K562 (cell line): ENCODE data around the gene ZNF556. TPM values are rescaled to one million over a fixed set of nuclear protein-coding genes. Genes with fewer than 3 reads are reported as not detected.

Source experiments
- CTBP1 ChIP-seq: fragments of 450-650 bp; IDR thresholded peaks from 2 replicates; pipeline ENCODE4 v1.6.1; 2016; ENCODE audit warnings: borderline replicate concordance
- ERF ChIP-seq: fragments of 450-650 bp; formaldehyde crosslinking; IDR thresholded peaks from 2 replicates; pipeline ENCODE4 v1.4.0; 2020; ENCODE audit warnings: mild to moderate bottlenecking, mixed read lengths
- ETV5 ChIP-seq: sonication (generic); formaldehyde crosslinking; IDR thresholded peaks from 2 replicates; pipeline ENCODE4 v1.4.0; 2020; ENCODE audit warnings: low read depth, mild to moderate bottlenecking, missing genetic modification reagents
- FOXA3 ChIP-seq, 2 experiments: fragments of 450-650 bp in 1 of 2; sonication (generic) in 1 of 2; formaldehyde crosslinking; IDR thresholded peaks in 1 of 2; conservative IDR thresholded peaks in 1 of 2; 2 replicates each; pipeline versions ENCODE4 v1.4.0 to v1.8.0; 2020 to 2022; ENCODE audit warnings: mild to moderate bottlenecking in 2 of 2, missing genetic modification reagents in 1 of 2
- FOXJ2 ChIP-seq: fragments of 200-800 bp; sonication (Bioruptor generic); IDR thresholded peaks from 2 replicates; pipeline ENCODE4 v1.6.1; 2016; ENCODE audit warnings: missing genetic modification characterization, missing compliant biosample characterization
- GABPB2 ChIP-seq: fragments of 250-450 bp; sonication (Bioruptor Pico); conservative IDR thresholded peaks from 2 replicates; pipeline ENCODE4 v1.5.1; 2021; ENCODE audit warnings: mild to moderate bottlenecking
- MEF2A ChIP-seq: IDR thresholded peaks from 2 replicates; pipeline ENCODE4 v1.6.1; 2011; ENCODE audit warnings: low read depth, mild to moderate bottlenecking, low read length, moderate library complexity; ENCODE audit not compliant: control insufficient read depth
- NFXL1 ChIP-seq: fragments of 450-650 bp; formaldehyde crosslinking; IDR thresholded peaks from 2 replicates; pipeline ENCODE4 v1.4.0; 2021; ENCODE audit warnings: mild to moderate bottlenecking
- NR2F6 ChIP-seq: fragments of 450-650 bp; formaldehyde crosslinking; IDR thresholded peaks from 2 replicates; pipeline ENCODE4 v1.4.0; 2020; ENCODE audit warnings: mild to moderate bottlenecking
- PCBP1 ChIP-seq: fragments of 200-400 bp; formaldehyde crosslinking; IDR thresholded peaks from 2 replicates; pipeline ENCODE4 v1.6.1; 2018; ENCODE audit warnings: mild to moderate bottlenecking, low read depth, low read length; ENCODE audit not compliant: poor library complexity, severe bottlenecking
- PPARD ChIP-seq: fragments of 250-450 bp; sonication (Bioruptor Pico); IDR thresholded peaks from 2 replicates; pipeline ENCODE4 v1.8.0; 2022; ENCODE audit warnings: inconsistent platforms, mild to moderate bottlenecking, moderate library complexity
- SAP30 ChIP-seq: fragments of 200-600 bp; sonication (generic); IDR thresholded peaks from 2 replicates; pipeline ENCODE4 v1.6.1; 2012; ENCODE audit warnings: borderline replicate concordance, low read depth, mild to moderate bottlenecking, moderate library complexity, low read length, control low read depth, inconsistent platforms; ENCODE audit not compliant: insufficient read depth, poor library complexity, severe bottlenecking
- SMARCC2 ChIP-seq: fragments of 450-650 bp; IDR thresholded peaks from 2 replicates; pipeline ENCODE4 v1.6.1; 2017; ENCODE audit warnings: antibody characterized with exemption, moderate library complexity, mild to moderate bottlenecking, low read depth
- TAF15 ChIP-seq: fragments of 200-400 bp; formaldehyde crosslinking; IDR thresholded peaks from 2 replicates; pipeline ENCODE4 v1.6.1; 2017; ENCODE audit warnings: mild to moderate bottlenecking, low read depth, low read length, moderate library complexity
- TEAD1 ChIP-seq, 2 experiments: fragments of 450-650 bp in 1 of 2; sonication (generic) in 1 of 2; formaldehyde crosslinking; IDR thresholded peaks; 2 replicates each; pipeline versions ENCODE4 v1.4.0 to v1.8.0; 2020 to 2022; ENCODE audit warnings: mild to moderate bottlenecking in 2 of 2, missing genetic modification reagents in 1 of 2
- ZC3H4 ChIP-seq: sonication (generic); formaldehyde crosslinking; IDR thresholded peaks from 2 replicates; pipeline ENCODE4 v1.9.0; 2021; ENCODE audit warnings: missing genetic modification reagents, borderline replicate concordance
- ZKSCAN1 ChIP-seq: fragments of 150-350 bp; IDR thresholded peaks from 2 replicates; pipeline ENCODE4 v1.6.1; 2016; ENCODE audit warnings: low read depth, low read length
- ZKSCAN3 ChIP-seq: fragments of 250-450 bp; sonication (Bioruptor Pico); IDR thresholded peaks from 2 replicates; pipeline ENCODE4 v1.4.0; 2020
- ZNF24 ChIP-seq: fragments of 450-650 bp; IDR thresholded peaks from 2 replicates; pipeline ENCODE4 v1.6.1; 2016
- ZNF324 ChIP-seq: fragments of 250-450 bp; sonication (Bioruptor Pico); IDR thresholded peaks from 2 replicates; pipeline ENCODE4 v1.4.0; 2020; ENCODE audit warnings: mild to moderate bottlenecking
- ZNF589 ChIP-seq: fragments of 200-800 bp; sonication (Bioruptor generic); IDR thresholded peaks from 2 replicates; pipeline ENCODE4 v1.6.1; 2016; ENCODE audit warnings: low read depth, missing genetic modification characterization, missing compliant biosample characterization
- polyA plus RNA-seq, 8 experiments: library from polyadenylated mRNA; depleted of rRNA in 4 of 8; stranded (reverse) in 5 of 8; unstranded in 3 of 8; fragments of >200 nt; fragmentation: Nextera tagmentation in 2 of 8; fragmentation: Illumina TruSeq in 1 of 8; extraction: Ambion mirVana in 2 of 8; extraction: Trizol in 1 of 8; gene quantifications; 2 replicates each; pipeline versions ENCODE4 v1.2.1 to v1.2.3, GENCODE V29; 2011 to 2014; ENCODE audit warnings: inconsistent platforms in 1 of 8, missing spikeins in 1 of 8
- total RNA-seq, 7 experiments: library from RNA; depleted of rRNA in 6 of 7; stranded (reverse); fragments of >200 nt in 6 of 7; fragmentation: Illumina TruSeq in 2 of 7; extraction: Trizol in 2 of 7; gene quantifications; 2 replicates each; pipeline versions ENCODE4 v1.2.1 to v1.2.3, GENCODE V29; 2011 to 2021; ENCODE audit warnings: low replicate concordance in 1 of 7
- TF ChIP-seq, protein P1 (sequence below): sonication (generic); formaldehyde crosslinking; IDR thresholded peaks from 2 replicates; pipeline ENCODE4 v1.8.1; 2023; ENCODE audit warnings: mild to moderate bottlenecking, missing genetic modification reagents
- TF ChIP-seq, protein P2 (sequence below): fragments of 450-650 bp; formaldehyde crosslinking; IDR thresholded peaks from 2 replicates; pipeline ENCODE4 v1.4.0; 2022; ENCODE audit warnings: missing genetic modification characterization
- TF ChIP-seq, protein P3 (sequence below), 2 experiments: fragments of 200-800 bp in 1 of 2; sonication (Bioruptor generic) in 1 of 2; sonication (generic) in 1 of 2; formaldehyde crosslinking in 1 of 2; IDR thresholded peaks in 1 of 2; conservative IDR thresholded peaks in 1 of 2; 2 replicates each; pipeline versions ENCODE4 v1.5.0 to v1.6.1; 2016 to 2020; ENCODE audit warnings: missing compliant biosample characterization in 1 of 2, missing genetic modification characterization in 1 of 2, missing genetic modification reagents in 1 of 2
- TF ChIP-seq, protein P4 (sequence below): fragments of 250-450 bp; sonication (Bioruptor Pico); IDR thresholded peaks from 2 replicates; pipeline ENCODE4 v1.9.0; 2021; ENCODE audit warnings: mild to moderate bottlenecking

Gene ZNF556
- total and polyA plus RNA-seq, 9 of the 15 experiments (the other 6 are each of a cell fraction or from before 2014, with no cell fraction given), result 0.01 to 0.36 (median 0.10) TPM; not detected in 1

DNA sequence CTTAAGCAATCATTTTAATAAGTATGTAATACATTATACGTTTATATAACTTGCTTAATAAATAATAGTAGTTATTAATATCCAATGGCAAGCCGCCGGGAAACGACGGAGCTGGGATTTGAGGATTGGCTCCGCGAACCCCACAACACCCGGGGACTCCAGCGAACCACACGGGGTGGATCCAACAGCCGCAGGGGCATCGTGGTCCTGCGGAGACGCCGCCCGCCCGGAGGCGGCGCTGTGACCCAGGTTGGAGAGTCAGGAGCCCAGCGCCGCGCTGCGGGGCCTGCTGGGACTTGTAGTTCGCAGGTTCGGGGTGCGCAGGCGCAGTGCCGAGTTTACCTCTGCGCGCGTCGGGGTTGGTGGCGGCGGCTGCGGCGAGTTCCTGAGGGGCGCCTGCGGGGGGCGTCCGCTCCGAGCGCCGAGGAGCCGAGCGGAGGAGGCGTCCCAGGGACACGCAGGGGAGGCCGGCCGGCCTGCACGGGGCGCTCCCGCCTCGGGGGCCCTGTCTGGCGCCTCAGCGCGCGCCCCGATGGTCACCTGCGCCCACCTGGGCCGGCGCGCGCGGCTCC is 47.5 kb upstream of the ZNF556 start, which contains the start of gene ZNF554 (continued):
- TF ChIP-seq, protein P1, sequence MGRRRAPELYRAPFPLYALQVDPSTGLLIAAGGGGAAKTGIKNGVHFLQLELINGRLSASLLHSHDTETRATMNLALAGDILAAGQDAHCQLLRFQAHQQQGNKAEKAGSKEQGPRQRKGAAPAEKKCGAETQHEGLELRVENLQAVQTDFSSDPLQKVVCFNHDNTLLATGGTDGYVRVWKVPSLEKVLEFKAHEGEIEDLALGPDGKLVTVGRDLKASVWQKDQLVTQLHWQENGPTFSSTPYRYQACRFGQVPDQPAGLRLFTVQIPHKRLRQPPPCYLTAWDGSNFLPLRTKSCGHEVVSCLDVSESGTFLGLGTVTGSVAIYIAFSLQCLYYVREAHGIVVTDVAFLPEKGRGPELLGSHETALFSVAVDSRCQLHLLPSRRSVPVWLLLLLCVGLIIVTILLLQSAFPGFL, result no peak
- TF ChIP-seq PPARD (CRISPR knock-in tag) (no peak), ZC3H4 (CRISPR knock-in tag) (no peak), GABPB2 (CRISPR knock-in tag) (no peak), ERF (CRISPR knock-in tag) (no peak), SAP30 (no peak), PCBP1 (no peak), MEF2A (0 out of 2 replicates have a peak, but pooled peaks have one; percentile 24), TEAD1 (CRISPR knock-in tag; IDR thresholded peaks at IDR 0.05) (peak; percentile 47 to 64; a peak in 3 of 4 replicates), FOXA3 (CRISPR knock-in tag; conservative IDR thresholded peaks at IDR 0.05 in 1 of 2, IDR thresholded peaks at IDR 0.05 in 1 of 2) (no peak), ZNF324 (CRISPR knock-in tag) (no peak), CTBP1 (peak; percentile 94), TAF15 (no peak), FOXJ2 (tag) (peak; percentile 62; the same call in 1 of the 2 replicates), ZNF24 (0 out of 2 replicates have a peak, but pooled peaks have one; percentile 8), NFXL1 (CRISPR knock-in tag) (no peak), ETV5 (CRISPR knock-in tag) (no peak), SMARCC2 (no peak), NR2F6 (CRISPR knock-in tag) (no peak), ZKSCAN1 (0 out of 2 replicates have a peak, but pooled peaks have one; percentile 15), ZNF589 (CRISPR knock-in tag) (no peak), ZKSCAN3 (CRISPR knock-in tag) (no peak)
- TF ChIP-seq, protein P2, sequence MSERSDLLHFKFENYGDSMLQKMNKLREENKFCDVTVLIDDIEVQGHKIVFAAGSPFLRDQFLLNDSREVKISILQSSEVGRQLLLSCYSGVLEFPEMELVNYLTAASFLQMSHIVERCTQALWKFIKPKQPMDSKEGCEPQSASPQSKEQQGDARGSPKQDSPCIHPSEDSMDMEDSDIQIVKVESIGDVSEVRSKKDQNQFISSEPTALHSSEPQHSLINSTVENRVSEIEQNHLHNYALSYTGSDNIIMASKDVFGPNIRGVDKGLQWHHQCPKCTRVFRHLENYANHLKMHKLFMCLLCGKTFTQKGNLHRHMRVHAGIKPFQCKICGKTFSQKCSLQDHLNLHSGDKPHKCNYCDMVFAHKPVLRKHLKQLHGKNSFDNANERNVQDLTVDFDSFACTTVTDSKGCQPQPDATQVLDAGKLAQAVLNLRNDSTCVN (CRISPR knock-in tag), result no peak
- TF ChIP-seq, protein P3, sequence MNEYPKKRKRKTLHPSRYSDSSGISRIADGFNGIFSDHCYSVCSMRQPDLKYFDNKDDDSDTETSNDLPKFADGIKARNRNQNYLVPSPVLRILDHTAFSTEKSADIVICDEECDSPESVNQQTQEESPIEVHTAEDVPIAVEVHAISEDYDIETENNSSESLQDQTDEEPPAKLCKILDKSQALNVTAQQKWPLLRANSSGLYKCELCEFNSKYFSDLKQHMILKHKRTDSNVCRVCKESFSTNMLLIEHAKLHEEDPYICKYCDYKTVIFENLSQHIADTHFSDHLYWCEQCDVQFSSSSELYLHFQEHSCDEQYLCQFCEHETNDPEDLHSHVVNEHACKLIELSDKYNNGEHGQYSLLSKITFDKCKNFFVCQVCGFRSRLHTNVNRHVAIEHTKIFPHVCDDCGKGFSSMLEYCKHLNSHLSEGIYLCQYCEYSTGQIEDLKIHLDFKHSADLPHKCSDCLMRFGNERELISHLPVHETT (CRISPR knock-in tag; conservative IDR thresholded peaks at IDR 0.05 in 1 of 2, IDR thresholded peaks at IDR 0.05 in 1 of 2), result peak in 1 of 2 experiments; percentile 45; a peak in 1 of 4 replicates
- TF ChIP-seq, protein P4, sequence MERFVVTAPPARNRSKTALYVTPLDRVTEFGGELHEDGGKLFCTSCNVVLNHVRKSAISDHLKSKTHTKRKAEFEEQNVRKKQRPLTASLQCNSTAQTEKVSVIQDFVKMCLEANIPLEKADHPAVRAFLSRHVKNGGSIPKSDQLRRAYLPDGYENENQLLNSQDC (CRISPR knock-in tag), result no peak
